HFFc6 (cell line): ENCODE measurements around the gene FAN1. TPM values are rescaled to one million over a fixed set of nuclear protein-coding genes. Genes with fewer than 3 reads are reported as not detected.

ENCODE experiments used
- DNase-seq: peaks from one replicate; pipeline ENCODE4 v3.0.0-alpha.2; 2018
- H3K27ac Mint-ChIP-seq: 2 replicates; pipeline ENCODE4 v1.8.0; 2020; ENCODE audit warnings: mild to moderate bottlenecking, mixed read lengths
- H3K27me3 Mint-ChIP-seq: 2 replicates; pipeline ENCODE4 v1.8.0; 2021; ENCODE audit warnings: mild to moderate bottlenecking, moderate library complexity, mixed read lengths; ENCODE audit not compliant: insufficient read depth
- H3K36me3 Mint-ChIP-seq: 2 replicates; pipeline ENCODE4 v1.8.0; 2021; ENCODE audit warnings: low read depth, mixed read lengths
- H3K4me1 Mint-ChIP-seq: 2 replicates; pipeline ENCODE4 v1.8.0; 2020; ENCODE audit warnings: low read depth, mixed read lengths
- H3K4me3 Mint-ChIP-seq: 2 replicates; pipeline ENCODE4 v1.8.0; 2020; ENCODE audit warnings: mild to moderate bottlenecking, moderate library complexity, mixed read lengths
- H3K9me3 Mint-ChIP-seq: 2 replicates; pipeline ENCODE4 v1.8.0; 2020; ENCODE audit warnings: mild to moderate bottlenecking, mixed read lengths
- CTCF ChIP-seq: fragments of 200-600 bp; sonication (generic); IDR thresholded peaks from 2 replicates; pipeline ENCODE4 v1.5.0; 2021; ENCODE audit warnings: antibody characterized with exemption, mild to moderate bottlenecking
- total RNA-seq, 6 experiments: library from RNA; stranded (reverse); fragmentation: NEBNext Ultra II Directional; extraction: Animal tissue kit (Norgen Biotek cat#: 25700); gene quantifications; 2 replicates in 1 of 6; 3 replicates in 5 of 6; pipeline ENCODE4 v1.2.3, GENCODE V29; 2021

The FAN1 gene
- total RNA-seq, 6 experiments from 2014 or later, result 13.3 to 17.2 (median 14.5) TPM

GRCh38 chr15:30963681-30964080 is 60.0 kb downstream of the FAN1 start:
- Mint-ChIP-seq H3K4me1 (peaks cover 12% of the 10 kb centered on the region), H3K9me3 (no peaks in the 10 kb centered on the region), H3K27me3 (no peaks in the 10 kb centered on the region), H3K27ac (no peak overlapping the region), H3K36me3 (peaks cover 41% of the 10 kb centered on the region), H3K4me3 (no peak overlapping the region)
- TF ChIP-seq CTCF, result no peak
- no peak for DNase-seq

DNA sequence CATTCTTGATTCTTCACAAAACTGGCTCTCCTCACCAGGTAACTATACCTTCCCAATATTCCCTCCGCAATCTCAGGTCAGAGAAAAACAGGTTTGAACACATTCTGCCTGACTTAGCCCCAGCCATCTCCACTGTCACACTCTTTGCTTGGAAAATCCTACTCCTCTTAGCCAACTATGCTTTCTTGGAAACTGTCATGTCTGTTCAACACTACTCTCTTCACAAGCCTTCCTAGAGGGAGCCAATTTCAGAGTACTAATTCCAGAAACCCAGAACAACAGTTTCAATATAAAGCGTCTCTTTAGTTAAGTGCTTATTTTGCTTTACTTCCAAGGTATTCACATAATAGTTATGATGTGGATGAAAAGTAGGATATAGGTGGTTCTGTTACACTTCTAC is 66.0 kb downstream of the FAN1 start:
- no peak for DNase-seq
- H3K9me3 Mint-ChIP-seq, result no peaks in the 10 kb centered on the region
- no peak overlapping the region for H3K27ac Mint-ChIP-seq
- H3K4me1 Mint-ChIP-seq, result peaks cover 31% of the 10 kb centered on the region
- no peaks in the 10 kb centered on the region; the same call in 1 of the 2 replicates for H3K27me3 Mint-ChIP-seq
- peaks cover 52% of the 10 kb centered on the region for H3K36me3 Mint-ChIP-seq
- H3K4me3 Mint-ChIP-seq, result no peak overlapping the region
- TF ChIP-seq CTCF, result no peak

DNA sequence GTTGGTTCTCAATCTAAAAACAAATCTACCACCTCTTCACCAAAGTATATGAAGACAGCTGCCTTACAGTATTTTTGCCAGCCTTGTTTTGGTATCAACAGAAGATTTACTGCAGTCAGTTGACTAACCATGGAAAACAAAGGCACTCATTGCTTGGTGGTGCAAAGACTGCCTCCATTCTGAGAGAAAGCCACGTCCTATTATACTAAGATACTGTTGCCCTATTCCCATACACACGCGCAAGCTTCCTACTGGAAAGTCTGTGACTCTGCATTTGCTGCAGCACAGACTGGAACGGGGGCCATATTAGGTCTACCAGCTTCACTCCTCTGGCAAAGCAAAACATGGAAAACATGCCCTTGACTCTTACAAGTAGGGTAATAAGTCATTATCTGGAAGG is 69.7 kb downstream of the FAN1 start:
- Mint-ChIP-seq H3K4me3 (no peak overlapping the region), H3K9me3 (no peaks in the 10 kb centered on the region), H3K4me1 (peaks cover 28% of the 10 kb centered on the region), H3K27ac (no peak overlapping the region), H3K27me3 (no peaks in the 10 kb centered on the region; the same call in none of the 2 replicates), H3K36me3 (peaks cover 43% of the 10 kb centered on the region)
- TF ChIP-seq CTCF, result no peak
- DNase-seq, result no peak

GRCh38 chr15:30974112-30974511 is 70.4 kb downstream of the FAN1 start:
- Mint-ChIP-seq H3K4me3 (no peak overlapping the region), H3K9me3 (no peaks in the 10 kb centered on the region), H3K27ac (no peak overlapping the region), H3K27me3 (no peaks in the 10 kb centered on the region; the same call in none of the 2 replicates), H3K4me1 (peaks cover 28% of the 10 kb centered on the region), H3K36me3 (peaks cover 47% of the 10 kb centered on the region)
- no peak for DNase-seq
- no peak for TF ChIP-seq CTCF

DNA sequence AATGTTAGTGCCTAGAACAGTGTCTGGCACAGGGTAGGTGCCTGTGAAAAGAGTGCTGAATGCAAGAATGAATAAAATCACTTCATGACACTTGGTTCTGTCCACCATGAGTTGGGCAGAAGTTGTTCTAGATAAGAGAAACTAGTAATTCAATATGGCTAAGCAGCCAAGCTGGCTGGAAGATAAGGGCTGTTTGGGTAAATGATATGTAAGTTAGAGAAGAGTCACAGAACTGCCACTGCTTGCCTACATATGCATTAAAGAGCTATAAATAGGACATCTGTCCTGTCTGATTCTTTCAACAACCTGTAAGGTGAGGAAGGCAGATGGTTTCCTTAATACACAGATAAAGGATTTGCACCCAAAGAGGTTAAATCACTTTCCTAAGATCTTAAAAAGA is 74.6 kb downstream of the FAN1 start:
- Mint-ChIP-seq H3K27me3 (no peaks in the 10 kb centered on the region; the same call in 1 of the 2 replicates), H3K4me1 (peaks cover 9% of the 10 kb centered on the region; the same call in 1 of the 2 replicates), H3K9me3 (no peaks in the 10 kb centered on the region), H3K4me3 (no peak overlapping the region), H3K27ac (no peak overlapping the region), H3K36me3 (peaks cover 48% of the 10 kb centered on the region)
- DNase-seq, result no peak
- TF ChIP-seq CTCF, result no peak

DNA sequence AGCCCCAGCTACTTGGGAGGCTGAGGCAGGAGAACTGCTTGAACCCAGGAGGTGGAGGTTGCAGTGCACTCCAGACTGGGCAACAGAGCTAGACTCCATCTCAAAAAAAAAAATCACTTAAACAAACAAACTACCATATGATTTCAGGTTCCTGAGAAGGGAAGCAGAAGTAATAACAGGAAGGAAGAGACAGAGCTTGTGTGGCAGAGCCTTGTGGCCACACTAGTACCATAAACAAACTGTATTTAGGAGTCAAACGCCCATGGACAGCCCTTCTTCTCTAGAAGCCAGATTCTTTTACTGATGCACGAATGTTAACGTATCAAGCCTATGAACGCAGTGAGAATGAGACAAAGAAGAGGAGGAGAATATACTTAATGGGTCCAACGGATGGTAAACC is 75.7 kb downstream of the FAN1 start:
- Mint-ChIP-seq H3K36me3 (peaks cover 44% of the 10 kb centered on the region), H3K27me3 (no peaks in the 10 kb centered on the region; the same call in 1 of the 2 replicates), H3K4me3 (no peak overlapping the region), H3K27ac (no peak overlapping the region), H3K4me1 (peaks cover 20% of the 10 kb centered on the region), H3K9me3 (no peaks in the 10 kb centered on the region)
- TF ChIP-seq CTCF, result no peak
- DNase-seq, result no peak
